GM18951 (cell line): ENCODE data around the gene CALML5.
"Not testable (repeated sequence)": the region's sequence is repeated elsewhere in the genome, so short reads cannot be mapped to it uniquely, and the experiment has no call there.

Experiments used
- POLR2A ChIP-seq: IDR thresholded peaks from 4 replicates; pipeline ENCODE4 v1.6.1; 2011; ENCODE audit warnings: mild to moderate bottlenecking; ENCODE audit not compliant: insufficient read length, insufficient read depth; ENCODE audit errors: extremely low read depth
- in situ Hi-C: fragments of 300-500 bp; cut with MboI; formaldehyde crosslinking; loops from one replicate; pipeline ENCODE4 v1.12.0; 2022; ENCODE audit warnings: low sequenced_read_pairs, mixed read lengths, inconsistent platforms; ENCODE audit not compliant: unreplicated experiment

The CALML5 gene

GRCh38 chr10:5485290-5485689 is 14.1 kb downstream of the CALML5 start:
- no peak for TF ChIP-seq POLR2A
- in situ Hi-C loops = no loop called here

- in situ Hi-C loops = no loop called here
- TF ChIP-seq POLR2A = no peak
Measured at GRCh38 chr10:5484205-5484604, 15.2 kb downstream of the CALML5 start.

DNA sequence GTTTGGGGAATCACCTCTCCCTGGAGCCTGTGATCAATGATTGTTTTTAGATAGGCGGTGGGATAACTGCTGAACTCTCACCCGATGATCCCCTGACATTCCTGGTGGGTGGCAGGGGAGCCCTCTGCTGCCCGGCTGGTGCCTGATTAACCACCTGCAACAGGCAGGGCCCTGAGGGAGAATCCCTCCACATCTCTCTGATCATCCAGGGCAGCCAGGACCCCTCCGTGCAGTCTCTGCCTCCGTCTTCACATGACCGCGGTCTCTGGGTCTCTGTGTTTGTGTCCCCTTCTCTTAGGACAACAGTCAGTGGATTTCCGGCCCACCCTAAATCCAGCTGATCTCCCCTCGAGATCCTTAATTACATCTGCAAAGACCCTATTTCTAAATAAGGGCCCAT is 17.4 kb downstream of the CALML5 start:
- TF ChIP-seq POLR2A = no peak
- in situ Hi-C loops = no loop called here

- in situ Hi-C loops = no loop called here
Measured at GRCh38 chr10:5481121-5481520, 18.2 kb downstream of the CALML5 start.

DNA sequence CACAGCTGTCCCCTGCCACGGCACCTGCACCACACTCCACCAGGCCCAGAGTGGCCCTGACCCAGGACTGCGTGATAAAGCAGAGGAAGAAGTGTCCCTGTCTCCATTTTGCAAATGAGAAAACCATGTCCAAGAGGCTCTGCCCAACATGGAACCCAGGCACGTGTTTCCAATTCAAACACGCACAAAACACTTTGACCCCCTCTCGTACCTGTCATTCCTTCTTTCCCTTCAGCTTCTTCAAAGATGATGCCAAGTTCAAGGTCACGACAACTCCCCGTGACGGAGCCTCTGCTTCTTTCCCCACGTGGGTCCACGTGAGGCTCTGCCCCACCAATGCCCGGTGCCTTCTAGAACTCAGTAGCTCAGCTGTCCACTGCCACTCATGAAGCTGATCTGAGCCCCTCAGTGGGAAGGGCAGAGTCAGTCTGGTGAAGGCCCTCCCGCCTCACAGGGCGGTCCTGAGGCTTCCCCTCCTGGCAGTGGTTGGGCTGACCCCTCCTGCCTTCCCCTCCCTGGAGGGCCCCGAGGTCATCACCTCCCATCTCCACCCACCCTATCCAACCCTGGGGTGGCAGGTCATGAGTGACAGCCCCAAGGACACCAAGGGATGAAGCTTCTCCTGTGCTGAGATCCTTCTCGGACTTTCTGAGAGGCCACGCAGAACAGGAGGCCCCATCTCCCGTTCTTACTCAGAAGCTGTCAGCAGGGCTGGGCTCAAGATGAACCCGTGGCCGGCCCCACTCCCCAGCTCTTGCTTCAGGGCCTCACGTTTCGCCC is 19.0 kb downstream of the CALML5 start:
- no peak for TF ChIP-seq POLR2A
- in situ Hi-C loops = no loop called here

More at GRCh38 chr10:5481121-5481520, 18.2 kb downstream of the CALML5 start:
- no peak for TF ChIP-seq POLR2A

GRCh38 chr10:5479481-5480161 is 19.7 kb downstream of the CALML5 start:
- no peak for TF ChIP-seq POLR2A

GRCh38 chr10:5478694-5479305 is 20.6 kb downstream of the CALML5 start:
- in situ Hi-C loops = no loop called here
- no peak for TF ChIP-seq POLR2A

More at GRCh38 chr10:5479481-5480161, 19.7 kb downstream of the CALML5 start:
- in situ Hi-C loops = no loop called here

DNA sequence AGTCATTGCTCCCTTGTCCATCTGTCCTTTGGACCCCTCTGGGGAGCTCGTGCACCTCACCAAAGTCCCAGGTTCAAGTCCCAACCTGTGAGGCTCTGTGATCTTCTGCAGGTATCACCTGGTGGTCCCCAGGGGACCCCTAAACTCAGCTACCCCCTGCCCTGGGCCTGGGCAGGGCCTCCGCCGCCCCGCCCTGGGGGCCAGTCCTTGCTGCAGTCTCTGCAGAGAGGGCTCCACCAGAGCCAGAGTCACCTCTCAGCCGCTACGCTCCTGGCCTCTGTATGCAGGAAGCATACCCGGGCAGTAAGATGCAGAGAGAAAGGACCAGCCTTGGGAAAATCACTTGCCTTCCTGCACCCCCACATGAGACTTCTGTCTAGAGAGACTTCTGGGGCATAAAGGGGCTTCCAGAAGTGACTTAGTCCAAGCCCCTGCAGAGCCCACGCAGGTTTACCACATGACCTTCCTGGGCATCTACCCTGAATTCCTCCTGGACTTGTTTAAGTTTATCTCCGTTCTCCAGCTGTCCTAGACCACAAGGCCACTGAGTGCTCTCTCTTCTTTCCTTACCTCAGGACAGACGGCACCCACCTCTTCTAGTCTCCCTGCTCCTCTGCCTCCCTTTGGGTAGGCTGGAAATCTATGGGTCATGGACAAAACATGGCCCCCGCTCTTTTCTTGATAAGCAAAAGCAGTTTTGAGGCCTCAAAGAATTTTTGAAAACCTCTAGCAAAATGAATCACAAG is 21.2 kb downstream of the CALML5 start:
- TF ChIP-seq POLR2A = no peak
- in situ Hi-C loops = no loop called here

DNA sequence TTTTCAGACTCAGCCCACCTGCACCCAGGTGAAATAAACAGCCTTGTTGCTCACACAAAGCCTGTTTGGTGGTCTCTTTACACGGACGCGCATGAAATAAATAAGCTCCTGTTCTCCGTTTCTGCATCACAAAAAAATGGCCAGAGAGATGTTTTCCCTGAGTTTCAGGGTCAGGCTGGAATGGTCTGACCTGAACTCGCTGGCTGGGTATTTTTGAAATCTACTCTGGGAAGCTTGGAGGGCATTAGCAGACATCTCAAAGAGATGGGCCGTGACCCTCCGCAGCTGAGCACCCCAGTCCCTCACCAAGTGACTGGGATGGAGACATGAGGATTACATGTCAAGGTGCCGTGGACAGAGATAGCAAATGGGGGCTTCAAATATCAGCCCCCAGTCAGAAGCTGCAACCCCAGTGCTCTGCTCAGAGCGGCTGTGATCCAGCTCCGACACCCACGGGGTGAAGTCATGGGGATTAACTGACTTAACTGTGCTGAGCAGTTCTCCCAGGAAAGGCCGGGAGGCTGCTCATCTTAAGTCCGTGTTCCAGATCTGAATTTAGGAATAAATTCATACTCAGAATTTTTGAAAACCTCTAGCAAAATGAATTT is 22.3 kb downstream of the CALML5 start:
- in situ Hi-C loops = no loop called here
- TF ChIP-seq POLR2A = no peak

DNA sequence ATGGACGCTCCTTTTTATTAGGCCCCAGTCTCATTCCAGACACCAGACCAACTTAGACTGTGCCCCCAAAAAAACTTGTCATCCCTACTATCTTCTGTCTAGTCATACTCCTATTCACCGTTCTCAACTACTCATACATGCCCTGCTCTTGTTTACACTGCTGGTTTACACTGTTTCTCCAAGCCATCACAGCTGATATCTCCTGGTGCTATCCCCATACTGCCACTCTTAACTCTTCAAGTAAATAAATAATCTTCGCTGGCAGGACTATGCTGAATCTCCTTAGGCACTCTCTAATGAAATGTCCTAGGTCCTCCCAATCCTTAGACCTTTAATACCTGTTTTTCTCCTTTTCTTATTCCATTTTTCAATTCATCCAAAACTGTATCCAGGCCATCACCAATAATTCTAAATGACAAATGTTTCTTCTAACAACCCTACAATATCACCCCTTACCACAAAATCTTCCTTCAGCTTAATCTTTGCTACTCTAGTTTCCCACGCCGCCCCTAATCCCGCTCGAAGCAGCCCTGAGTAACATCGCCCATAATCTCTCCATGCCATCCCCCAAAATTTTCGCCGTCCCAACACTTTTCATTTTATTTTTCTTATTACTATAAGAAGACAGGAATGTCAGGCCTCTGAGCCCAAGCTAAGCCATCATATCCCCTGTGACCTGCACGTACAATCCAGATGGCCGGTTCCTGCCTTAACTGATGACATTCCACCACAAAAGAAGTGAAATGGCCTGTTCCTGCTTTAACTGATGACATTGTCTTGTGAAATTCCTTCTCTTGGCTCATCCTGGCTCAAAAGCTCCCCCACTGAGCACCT is 23.2 kb downstream of the CALML5 start:
- in situ Hi-C loops = not testable (repeated sequence)

DNA sequence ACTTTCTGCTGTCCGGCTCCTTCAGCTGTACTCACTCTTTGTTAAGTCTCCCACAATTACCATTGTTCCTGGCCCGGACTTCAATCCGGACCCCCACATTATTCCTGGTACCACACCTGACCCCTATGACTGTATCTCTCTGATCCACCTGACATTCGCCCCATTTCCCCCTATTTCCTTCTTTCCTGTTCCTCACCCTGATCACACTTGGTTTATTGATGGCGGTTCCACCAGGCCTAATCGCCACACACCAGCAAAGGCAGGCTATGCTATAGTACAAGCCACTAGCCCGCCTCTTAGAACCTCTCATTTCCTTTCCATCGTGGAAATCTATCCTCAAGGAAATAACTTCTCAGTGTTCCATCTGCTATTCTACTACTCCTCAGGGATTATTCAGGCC is 24.3 kb downstream of the CALML5 start:
- in situ Hi-C loops = not testable (repeated sequence)

DNA sequence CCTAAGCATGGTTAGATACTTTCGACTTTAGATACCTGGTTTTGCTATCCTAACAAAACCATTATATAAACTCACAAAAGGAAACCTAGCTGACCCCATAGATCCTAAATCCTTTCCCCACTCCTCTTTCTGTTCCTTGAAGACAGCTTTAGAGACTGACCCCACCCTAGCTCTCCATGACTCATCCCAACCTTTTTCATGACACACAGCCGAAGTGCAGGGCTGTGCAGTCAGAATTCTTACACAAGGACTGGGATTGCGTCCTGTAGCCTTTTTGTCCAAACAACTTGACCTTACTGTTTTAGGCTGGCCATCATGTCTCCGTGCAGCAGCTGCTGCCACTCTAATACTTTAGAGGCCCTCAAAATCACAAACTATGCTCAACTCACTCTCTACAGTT is 24.7 kb downstream of the CALML5 start:
- in situ Hi-C loops = not testable (repeated sequence)
